Measurements from ENCODE around the gene PLCB1. TPM values are rescaled to one million over a fixed set of nuclear protein-coding genes. Genes with fewer than 3 reads are reported as not detected.

PLCB1 gene
- total and polyA plus RNA-seq, 2 experiments from 2014 or later: 14.9 to 20.7 TPM

DNA sequence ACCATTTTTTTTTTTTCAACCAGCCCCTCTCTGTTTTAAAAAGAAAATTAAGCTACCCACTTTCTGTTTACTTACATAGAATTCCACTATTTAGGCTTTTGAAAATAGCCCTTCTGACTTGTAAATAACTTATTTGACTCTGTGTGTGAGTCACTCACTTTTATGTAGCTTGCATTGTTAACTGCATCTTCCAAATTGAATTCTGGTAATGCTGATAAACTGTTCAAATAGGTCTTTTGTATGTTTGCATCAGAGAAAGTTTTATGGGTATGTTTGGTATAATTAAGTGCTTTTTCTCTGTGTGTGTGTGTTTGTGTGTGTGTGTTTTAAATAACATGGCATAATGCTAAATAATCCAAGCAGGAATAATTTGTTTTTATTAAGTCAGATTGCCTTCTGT, 360.1 kb downstream of the PLCB1 start (continued):
- no peak for TF ChIP-seq ZNF331 (CRISPR knock-in tag; IDR thresholded peaks at IDR 0.05; ENCODE audit: low read depth)
- TF ChIP-seq ZNF114 (CRISPR knock-in tag; IDR thresholded peaks at IDR 0.05): no peak
- TF ChIP-seq EZH2phosphoT487 (IDR thresholded peaks at IDR 0.05; ENCODE audit: unreplicated experiment): no peak

DNA sequence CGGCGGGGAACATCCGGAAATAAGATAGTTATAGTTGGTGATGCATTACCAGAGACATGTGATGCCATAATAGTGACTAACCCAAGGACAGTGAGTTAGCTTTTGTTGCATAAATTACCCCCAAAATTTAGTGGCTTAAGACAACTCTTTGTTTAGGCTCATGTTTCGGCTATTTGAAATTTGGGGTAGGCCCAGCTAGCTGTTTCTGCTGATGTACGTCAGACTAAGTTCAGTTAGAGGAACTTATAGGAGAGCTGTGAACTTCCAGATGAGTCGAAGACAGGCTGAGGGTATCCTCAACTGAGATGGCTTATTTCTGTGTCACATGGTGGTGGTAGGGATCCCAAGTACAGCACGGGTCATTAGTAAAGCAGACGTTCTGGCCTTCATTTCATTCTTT, 366.5 kb downstream of the PLCB1 start:
- no peaks in the 10 kb centered on the region for H3K36me3 ChIP-seq (ENCODE audit: insufficient read depth)
- H3K4me3 ChIP-seq: no peak overlapping the region
- ATAC-seq: no peak
- no peak overlapping the region for H3K27ac ChIP-seq (ENCODE audit: low read depth)
- H3F3A ChIP-seq (replicated peaks; ENCODE audit: low read depth): no peaks in the 10 kb centered on the region
- no peak overlapping the region for H3K4me2 ChIP-seq
- no peak for DNase-seq (ENCODE audit: low spot score)
- no peaks in the 10 kb centered on the region for H3K79me2 ChIP-seq (replicated peaks; ENCODE audit: insufficient read depth)
- Mint-ChIP-seq H3K9me3 (no peaks in the 10 kb centered on the region), H3K27ac (no peak overlapping the region), H3K4me1 (peaks cover 2% of the 10 kb centered on the region; the same call in 1 of the 3 replicates), H3K4me3 (no peak overlapping the region), H3K36me3 (ENCODE audit: low read depth) (no peaks in the 10 kb centered on the region), H3K27me3 (ENCODE audit: insufficient read depth, low read depth, poor library complexity) (peaks cover 2% of the 10 kb centered on the region)
- no peaks in the 10 kb centered on the region for H3K9me2 ChIP-seq (ENCODE audit: insufficient read depth)
- H3K4me1 ChIP-seq (ENCODE audit: insufficient read depth): no peaks in the 10 kb centered on the region
- H3K27me3 ChIP-seq (ENCODE audit: insufficient read depth): no peaks in the 10 kb centered on the region
- H4K20me1 ChIP-seq (replicated peaks; ENCODE audit: insufficient read depth): no peaks in the 10 kb centered on the region
- H2AFZ ChIP-seq: no peak overlapping the region
- TF ChIP-seq POLR2AphosphoS5 (IDR thresholded peaks at IDR 0.05; ENCODE audit: low read depth) (no peak), CREB1 (CRISPR knock-in tag; IDR thresholded peaks at IDR 0.05; ENCODE audit: low read depth) (no peak), EZH2phosphoT487 (IDR thresholded peaks at IDR 0.05; ENCODE audit: unreplicated experiment) (no peak), JUNB (IDR thresholded peaks at IDR 0.05; ENCODE audit: unreplicated experiment) (no peak), ZNF114 (CRISPR knock-in tag; IDR thresholded peaks at IDR 0.05) (no peak), EZH2 (IDR thresholded peaks at IDR 0.05; ENCODE audit: low read depth, unreplicated experiment) (no peak), NANOG (IDR thresholded peaks at IDR 0.05; ENCODE audit: borderline replicate concordance) (no peak), ZNF331 (CRISPR knock-in tag; IDR thresholded peaks at IDR 0.05; ENCODE audit: low read depth) (no peak), STAT1 (IDR thresholded peaks at IDR 0.05; ENCODE audit: unreplicated experiment) (no peak)
- TF ChIP-seq, protein P1, sequence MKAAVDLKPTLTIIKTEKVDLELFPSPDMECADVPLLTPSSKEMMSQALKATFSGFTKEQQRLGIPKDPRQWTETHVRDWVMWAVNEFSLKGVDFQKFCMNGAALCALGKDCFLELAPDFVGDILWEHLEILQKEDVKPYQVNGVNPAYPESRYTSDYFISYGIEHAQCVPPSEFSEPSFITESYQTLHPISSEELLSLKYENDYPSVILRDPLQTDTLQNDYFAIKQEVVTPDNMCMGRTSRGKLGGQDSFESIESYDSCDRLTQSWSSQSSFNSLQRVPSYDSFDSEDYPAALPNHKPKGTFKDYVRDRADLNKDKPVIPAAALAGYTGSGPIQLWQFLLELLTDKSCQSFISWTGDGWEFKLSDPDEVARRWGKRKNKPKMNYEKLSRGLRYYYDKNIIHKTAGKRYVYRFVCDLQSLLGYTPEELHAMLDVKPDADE (IDR thresholded peaks at IDR 0.05): no peak
- TF ChIP-seq, protein P2, sequence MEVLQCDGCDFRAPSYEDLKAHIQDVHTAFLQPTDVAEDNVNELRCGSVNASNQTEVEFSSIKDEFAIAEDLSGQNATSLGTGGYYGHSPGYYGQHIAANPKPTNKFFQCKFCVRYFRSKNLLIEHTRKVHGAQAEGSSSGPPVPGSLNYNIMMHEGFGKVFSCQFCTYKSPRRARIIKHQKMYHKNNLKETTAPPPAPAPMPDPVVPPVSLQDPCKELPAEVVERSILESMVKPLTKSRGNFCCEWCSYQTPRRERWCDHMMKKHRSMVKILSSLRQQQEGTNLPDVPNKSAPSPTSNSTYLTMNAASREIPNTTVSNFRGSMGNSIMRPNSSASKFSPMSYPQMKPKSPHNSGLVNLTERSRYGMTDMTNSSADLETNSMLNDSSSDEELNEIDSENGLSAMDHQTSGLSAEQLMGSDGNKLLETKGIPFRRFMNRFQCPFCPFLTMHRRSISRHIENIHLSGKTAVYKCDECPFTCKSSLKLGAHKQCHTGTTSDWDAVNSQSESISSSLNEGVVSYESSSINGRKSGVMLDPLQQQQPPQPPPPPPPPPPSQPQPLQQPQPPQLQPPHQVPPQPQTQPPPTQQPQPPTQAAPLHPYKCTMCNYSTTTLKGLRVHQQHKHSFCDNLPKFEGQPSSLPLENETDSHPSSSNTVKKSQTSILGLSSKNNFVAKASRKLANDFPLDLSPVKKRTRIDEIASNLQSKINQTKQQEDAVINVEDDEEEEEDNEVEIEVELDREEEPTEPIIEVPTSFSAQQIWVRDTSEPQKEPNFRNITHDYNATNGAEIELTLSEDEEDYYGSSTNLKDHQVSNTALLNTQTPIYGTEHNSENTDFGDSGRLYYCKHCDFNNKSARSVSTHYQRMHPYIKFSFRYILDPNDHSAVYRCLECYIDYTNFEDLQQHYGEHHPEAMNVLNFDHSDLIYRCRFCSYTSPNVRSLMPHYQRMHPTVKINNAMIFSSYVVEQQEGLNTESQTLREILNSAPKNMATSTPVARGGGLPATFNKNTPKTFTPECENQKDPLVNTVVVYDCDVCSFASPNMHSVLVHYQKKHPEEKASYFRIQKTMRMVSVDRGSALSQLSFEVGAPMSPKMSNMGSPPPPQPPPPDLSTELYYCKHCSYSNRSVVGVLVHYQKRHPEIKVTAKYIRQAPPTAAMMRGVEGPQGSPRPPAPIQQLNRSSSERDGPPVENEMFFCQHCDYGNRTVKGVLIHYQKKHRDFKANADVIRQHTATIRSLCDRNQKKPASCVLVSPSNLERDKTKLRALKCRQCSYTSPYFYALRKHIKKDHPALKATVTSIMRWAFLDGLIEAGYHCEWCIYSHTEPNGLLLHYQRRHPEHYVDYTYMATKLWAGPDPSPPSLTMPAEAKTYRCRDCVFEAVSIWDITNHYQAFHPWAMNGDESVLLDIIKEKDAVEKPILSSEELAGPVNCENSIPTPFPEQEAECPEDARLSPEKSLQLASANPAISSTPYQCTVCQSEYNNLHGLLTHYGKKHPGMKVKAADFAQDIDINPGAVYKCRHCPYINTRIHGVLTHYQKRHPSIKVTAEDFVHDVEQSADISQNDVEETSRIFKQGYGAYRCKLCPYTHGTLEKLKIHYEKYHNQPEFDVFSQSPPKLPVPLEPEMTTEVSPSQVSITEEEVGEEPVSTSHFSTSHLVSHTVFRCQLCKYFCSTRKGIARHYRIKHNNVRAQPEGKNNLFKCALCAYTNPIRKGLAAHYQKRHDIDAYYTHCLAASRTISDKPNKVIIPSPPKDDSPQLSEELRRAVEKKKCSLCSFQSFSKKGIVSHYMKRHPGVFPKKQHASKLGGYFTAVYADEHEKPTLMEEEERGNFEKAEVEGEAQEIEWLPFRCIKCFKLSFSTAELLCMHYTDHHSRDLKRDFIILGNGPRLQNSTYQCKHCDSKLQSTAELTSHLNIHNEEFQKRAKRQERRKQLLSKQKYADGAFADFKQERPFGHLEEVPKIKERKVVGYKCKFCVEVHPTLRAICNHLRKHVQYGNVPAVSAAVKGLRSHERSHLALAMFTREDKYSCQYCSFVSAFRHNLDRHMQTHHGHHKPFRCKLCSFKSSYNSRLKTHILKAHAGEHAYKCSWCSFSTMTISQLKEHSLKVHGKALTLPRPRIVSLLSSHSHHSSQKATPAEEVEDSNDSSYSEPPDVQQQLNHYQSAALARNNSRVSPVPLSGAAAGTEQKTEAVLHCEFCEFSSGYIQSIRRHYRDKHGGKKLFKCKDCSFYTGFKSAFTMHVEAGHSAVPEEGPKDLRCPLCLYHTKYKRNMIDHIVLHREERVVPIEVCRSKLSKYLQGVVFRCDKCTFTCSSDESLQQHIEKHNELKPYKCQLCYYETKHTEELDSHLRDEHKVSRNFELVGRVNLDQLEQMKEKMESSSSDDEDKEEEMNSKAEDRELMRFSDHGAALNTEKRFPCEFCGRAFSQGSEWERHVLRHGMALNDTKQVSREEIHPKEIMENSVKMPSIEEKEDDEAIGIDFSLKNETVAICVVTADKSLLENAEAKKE (CRISPR knock-in tag; IDR thresholded peaks at IDR 0.05): no peak
- TF ChIP-seq, protein P3, sequence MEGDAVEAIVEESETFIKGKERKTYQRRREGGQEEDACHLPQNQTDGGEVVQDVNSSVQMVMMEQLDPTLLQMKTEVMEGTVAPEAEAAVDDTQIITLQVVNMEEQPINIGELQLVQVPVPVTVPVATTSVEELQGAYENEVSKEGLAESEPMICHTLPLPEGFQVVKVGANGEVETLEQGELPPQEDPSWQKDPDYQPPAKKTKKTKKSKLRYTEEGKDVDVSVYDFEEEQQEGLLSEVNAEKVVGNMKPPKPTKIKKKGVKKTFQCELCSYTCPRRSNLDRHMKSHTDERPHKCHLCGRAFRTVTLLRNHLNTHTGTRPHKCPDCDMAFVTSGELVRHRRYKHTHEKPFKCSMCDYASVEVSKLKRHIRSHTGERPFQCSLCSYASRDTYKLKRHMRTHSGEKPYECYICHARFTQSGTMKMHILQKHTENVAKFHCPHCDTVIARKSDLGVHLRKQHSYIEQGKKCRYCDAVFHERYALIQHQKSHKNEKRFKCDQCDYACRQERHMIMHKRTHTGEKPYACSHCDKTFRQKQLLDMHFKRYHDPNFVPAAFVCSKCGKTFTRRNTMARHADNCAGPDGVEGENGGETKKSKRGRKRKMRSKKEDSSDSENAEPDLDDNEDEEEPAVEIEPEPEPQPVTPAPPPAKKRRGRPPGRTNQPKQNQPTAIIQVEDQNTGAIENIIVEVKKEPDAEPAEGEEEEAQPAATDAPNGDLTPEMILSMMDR (conservative IDR thresholded peaks at IDR 0.05; ENCODE audit: low read depth in 2 of 2): no peak
- TF ChIP-seq, protein P4, sequence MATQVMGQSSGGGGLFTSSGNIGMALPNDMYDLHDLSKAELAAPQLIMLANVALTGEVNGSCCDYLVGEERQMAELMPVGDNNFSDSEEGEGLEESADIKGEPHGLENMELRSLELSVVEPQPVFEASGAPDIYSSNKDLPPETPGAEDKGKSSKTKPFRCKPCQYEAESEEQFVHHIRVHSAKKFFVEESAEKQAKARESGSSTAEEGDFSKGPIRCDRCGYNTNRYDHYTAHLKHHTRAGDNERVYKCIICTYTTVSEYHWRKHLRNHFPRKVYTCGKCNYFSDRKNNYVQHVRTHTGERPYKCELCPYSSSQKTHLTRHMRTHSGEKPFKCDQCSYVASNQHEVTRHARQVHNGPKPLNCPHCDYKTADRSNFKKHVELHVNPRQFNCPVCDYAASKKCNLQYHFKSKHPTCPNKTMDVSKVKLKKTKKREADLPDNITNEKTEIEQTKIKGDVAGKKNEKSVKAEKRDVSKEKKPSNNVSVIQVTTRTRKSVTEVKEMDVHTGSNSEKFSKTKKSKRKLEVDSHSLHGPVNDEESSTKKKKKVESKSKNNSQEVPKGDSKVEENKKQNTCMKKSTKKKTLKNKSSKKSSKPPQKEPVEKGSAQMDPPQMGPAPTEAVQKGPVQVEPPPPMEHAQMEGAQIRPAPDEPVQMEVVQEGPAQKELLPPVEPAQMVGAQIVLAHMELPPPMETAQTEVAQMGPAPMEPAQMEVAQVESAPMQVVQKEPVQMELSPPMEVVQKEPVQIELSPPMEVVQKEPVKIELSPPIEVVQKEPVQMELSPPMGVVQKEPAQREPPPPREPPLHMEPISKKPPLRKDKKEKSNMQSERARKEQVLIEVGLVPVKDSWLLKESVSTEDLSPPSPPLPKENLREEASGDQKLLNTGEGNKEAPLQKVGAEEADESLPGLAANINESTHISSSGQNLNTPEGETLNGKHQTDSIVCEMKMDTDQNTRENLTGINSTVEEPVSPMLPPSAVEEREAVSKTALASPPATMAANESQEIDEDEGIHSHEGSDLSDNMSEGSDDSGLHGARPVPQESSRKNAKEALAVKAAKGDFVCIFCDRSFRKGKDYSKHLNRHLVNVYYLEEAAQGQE (IDR thresholded peaks at IDR 0.05; ENCODE audit: unreplicated experiment): no peak
